Left ventricle myocardium superior (tissue), 1 donor: ENCODE results near the gene PTH2. TPM values are rescaled to one million over a fixed set of nuclear protein-coding genes. Genes with fewer than 3 reads are reported as not detected.
A peak's percentile ranks its signal among the peaks of the same experiment; 100 is the strongest.
"Not testable (repeated sequence)": the region's sequence is repeated elsewhere in the genome, so short reads cannot be mapped to it uniquely, and the experiment has no call there.

Experiments
- ATAC-seq: fragments of 200-7000 bp; cut with Tn5 transposase; one replicate; pipeline ENCODE4 v1.9.1; 2020; ENCODE audit warnings: mild to moderate bottlenecking, moderate library complexity
- DNase-seq: peaks from one replicate; pipeline ENCODE4 v3.0.0-alpha.2; 2020
- intact Hi-C: fragments of 100-400 bp; cut with micrococcal nuclease; formaldehyde crosslinking; loops from one replicate; pipeline ENCODE4 v1.11.0; 2022
- total RNA-seq: library from RNA; stranded (reverse); fragmentation: NEBNext Ultra II Directional; extraction: Animal tissue kit (Norgen Biotek cat#: 25700); gene quantifications from one replicate; pipeline ENCODE4 v1.2.1, GENCODE V29; 2021
- donor health status: DM: no; HTN: yes; CAD: no; lungs with severe emphysema.

The PTH2 gene
- total RNA-seq, 1 donor from 2014 or later, result not detected

DNA sequence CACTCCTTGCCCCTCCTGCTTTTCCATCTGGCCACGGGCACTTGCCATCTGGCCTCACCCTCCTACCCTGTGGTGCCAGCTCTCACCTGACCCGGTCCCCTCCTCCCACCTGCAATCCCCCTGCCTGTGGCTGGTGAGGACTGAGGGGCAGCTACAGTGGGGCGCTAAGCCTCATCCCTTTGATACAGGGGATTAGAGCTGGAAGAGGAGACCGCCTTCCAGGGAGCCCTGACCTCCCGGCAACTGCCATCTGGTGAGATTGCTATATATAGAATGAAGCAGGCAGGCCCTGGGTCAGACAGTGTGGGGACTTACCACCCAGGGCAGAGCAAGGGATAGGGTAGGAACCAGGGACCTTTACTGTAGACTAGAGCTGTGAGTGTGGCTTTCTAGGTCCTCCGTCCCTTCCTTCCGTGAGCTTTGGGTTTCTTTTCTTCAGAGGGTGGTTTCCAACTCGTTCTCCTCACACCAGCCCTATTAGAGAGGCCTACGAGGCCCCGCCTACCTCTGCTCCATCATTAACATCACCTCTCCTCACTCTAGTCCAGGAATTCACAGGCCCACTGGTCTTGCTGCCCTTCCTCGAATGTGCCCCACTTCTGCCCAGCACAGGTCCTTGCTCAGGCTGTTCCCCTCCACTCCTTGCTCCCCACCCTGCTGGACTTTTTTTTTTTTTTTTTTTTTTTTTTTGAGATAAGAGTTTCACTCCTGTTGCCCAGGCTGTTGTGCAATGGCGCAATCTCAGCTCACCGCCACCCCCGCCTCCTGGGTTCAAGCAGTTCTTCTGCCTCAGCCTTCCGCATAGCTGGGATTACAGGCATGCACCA is 27.4 kb downstream of the PTH2 start:
- no peak for DNase-seq

DNA sequence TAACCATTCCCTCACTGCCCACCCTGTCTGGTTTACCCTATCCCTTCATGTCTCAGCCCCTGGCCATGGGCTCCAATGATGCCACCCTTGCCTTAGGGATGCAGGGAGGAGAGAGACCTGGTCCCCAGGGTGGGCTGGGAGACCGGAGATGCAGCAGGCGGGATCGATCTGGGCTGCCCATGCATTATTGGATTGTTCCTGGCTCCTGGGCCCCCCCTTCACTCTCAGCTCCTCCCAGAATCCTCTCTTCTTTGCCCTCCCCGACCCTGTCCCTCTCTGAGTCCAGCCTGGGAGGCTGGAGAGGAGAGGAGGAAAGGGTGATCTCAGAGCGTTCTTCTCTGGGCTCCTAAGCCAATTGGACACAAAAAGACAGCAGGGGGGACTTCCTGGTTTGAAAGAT is 29.4 kb downstream of the PTH2 start:
- DNase-seq, result no peak
- intact Hi-C loops, result loop anchor here (5.0 kb wide), 1 partner anchor 48 kb away; the partner anchor contains the start of gene SLC17A7
- no peak for ATAC-seq

More for the DNA sequence above, 27.4 kb downstream of the PTH2 start:
- ATAC-seq, result no peak
- intact Hi-C loops, result no loop called here

DNA sequence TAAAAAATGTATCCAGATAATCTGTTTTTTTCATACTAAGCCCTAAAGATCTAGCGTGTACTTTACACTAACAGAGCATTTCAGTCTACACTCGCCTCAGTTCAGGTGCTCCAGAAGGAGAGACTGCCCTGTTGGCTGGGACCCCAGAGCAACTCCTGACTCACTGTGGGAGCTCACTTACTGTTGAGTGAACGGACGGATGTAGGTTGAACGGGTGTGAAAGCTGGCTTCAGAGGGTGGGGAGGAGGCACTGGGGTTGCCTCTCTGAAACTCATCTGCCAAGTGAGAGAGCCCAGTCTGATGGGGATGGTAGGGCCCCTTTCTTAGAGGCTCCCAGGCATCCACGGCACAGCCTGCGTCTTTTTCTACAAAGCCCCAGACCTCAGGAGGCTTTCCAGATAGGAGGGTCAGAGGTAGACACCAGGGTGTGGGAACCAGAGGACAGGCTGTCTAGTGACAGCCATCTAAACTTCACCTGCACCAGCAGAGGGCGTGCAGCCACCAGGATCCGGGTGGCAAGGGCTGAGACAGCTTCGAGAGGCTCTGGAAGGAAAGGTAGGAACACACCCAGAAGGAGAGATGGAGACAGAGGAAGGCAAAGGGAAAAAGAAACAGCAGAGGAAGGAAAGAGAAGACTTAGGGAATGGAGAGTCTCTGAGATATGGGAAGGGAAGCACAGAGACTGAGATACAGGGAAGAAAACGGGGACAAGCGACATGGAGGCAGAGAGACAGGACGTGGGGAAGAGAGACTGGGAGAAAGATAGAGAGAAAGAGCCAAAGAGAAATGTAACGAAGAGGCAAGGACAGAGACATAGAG is 31.5 kb downstream of the PTH2 start:
- peak; percentile 89 for ATAC-seq
- DNase-seq, result peak; percentile 84
- intact Hi-C loops, result loop anchor here (5.0 kb wide), 1 partner anchor 51 kb away; the partner anchor contains the start of gene SLC17A7

DNA sequence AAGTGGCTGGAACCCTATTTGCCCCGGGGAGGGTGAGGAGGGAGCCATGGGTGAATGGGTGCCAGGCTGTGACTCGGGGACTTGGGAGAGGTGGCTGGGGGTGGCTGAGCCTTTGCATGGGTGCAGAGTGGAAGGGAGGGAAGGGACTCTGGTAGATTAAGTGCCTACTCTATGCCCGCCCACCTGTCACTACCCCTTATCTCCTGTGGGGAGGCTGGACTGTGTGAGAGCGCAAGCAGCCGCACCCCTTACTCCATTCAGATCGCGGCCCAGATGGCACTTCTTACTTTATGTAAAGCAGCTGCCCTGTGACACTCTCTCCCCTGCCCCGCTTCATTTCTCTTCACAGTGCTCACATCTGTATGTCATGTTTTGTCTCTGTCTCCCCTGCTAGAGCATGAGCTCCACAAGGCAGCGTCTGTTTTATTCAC is 32.3 kb downstream of the PTH2 start:
- intact Hi-C loops, result loop anchor here (5.0 kb wide), 1 partner anchor 51 kb away; the partner anchor contains the start of gene SLC17A7
- ATAC-seq (no peak), DNase-seq (no peak)

DNA sequence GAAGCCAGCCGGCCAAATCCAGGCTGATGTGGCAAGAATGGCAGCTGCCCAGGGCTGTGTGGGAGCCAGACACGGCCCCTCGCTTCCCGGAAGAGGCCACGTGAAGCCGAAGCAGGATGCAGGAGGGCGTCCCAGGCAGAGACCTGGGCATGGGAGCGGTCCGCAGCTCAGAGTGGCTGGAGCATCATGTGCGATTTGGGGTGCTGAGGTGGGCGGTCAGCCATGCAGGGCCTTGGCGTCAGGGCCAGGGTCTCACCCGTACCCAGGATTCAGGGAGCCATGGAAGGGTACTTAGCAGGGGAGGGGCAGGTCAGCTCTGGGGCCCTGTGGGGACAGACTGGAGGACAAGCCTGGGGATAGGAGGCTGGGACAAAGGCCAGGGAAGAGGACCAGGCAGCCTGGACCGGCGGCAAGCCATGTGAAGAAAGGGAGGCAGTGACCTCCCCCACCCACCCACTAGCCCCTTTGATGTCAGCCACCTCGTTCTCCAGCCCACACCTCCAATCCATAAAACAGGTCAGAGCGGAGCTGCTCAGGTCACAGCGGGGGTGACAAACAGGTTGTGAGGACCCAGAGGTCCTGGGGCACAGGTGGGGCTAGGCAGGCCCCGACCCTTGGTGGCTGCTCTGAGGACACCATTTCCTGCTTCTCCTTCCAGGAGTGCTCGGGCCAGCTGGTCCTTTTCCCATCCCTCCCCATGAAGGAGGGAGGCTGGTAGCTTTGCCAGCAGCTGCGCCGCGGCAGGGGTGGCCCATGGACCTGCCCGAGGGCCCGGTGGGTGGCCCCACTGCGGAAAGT is 32.9 kb downstream of the PTH2 start:
- intact Hi-C loops, result loop anchor here (5.0 kb wide), 1 partner anchor 52 kb away; the partner anchor contains the start of gene SLC17A7
- ATAC-seq (no peak), DNase-seq (no peak)

DNA sequence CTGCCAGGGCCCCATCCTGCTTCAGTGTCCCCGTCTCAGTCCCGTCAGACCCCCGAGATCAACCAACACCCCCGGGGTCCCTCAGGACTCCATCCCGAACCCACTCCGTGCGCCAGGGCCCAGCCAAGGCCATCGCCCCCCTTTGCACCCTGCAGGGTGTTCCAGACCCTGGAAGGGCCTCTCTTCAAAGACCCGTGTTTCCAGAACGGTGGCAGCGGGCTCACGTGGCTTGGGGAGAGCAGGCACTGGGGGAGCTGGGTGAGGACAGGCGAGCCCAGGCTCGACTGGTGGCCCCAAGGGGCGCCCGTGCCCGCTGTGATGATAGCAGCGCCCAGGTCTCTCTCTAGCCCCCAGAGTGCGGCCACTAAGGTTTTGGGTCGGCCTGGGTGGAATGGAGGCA is 33.8 kb downstream of the PTH2 start:
- intact Hi-C loops, result no loop called here
- ATAC-seq (no peak), DNase-seq (no peak)

DNA sequence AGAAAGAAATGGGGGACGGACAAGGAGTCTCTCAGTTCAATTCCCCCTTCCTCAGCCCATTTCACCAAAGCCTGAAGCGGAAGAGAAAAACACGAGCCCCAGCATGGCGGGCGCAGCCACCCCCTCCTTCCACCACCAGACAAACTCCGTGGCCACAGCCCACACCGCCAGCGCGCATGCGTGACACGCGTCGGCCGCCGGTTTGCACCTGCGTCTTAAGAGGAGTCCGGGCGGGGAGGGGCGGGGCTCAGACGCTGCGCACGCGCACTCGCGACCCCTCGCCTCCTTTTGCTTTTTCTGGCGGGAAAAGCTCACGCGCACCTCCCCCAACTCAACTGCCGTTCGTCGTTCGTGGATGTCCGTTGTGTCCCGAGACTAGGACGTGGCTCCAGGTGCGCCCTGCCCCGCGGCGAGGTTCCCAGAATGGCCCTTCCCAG is 35.3 kb downstream of the PTH2 start, which contains the start of gene KASH5:
TSS of gene KASH5 (plus strand) at position 314 of the 437 bp plus-strand sequence. CDS start 2,635 bp downstream, outside the sequence.
- ATAC-seq (peak; percentile 80), DNase-seq (peak; percentile 85)
- intact Hi-C loops, result no loop called here

DNA sequence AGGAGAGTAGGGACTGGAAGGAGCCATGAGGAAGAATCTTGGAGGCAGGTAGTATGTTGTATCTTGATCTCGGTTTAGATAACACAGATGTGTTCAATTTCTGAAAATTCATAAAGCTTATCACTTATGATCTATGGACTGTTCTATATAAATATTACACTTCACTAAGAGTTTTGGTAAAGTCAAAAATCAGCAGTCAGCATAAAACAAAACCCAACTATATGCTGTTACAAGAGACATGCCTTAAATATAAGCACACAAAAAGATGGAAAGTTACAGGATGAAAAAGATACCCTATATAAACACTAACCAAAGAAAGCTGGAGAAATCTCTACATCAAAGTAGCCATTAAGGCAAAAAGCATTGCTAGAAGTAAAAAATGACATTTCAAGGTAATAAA is 39.6 kb downstream of the PTH2 start:
- ATAC-seq (no peak), DNase-seq (no peak)
- intact Hi-C loops, result no loop called here

DNA sequence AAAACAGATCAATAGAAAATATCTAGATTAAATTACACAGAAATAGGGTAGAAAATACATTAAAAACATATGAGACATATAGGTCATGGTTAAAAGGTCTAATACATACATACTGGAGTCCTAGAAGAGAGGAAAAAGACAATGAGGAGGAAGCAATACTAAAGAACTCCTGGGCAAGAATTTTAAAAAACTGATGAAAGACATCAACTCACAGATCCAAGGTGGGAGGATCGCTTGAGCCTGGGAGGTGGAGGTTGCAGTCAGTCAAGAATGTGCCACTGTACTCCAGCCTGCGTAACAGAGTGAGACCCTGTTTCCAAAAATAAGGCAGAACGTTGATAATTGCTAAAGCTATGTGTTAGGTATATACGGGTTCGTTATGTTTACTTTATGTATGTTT is 40.6 kb downstream of the PTH2 start:
- intact Hi-C loops, result no loop called here
- ATAC-seq (no peak), DNase-seq (no peak)

DNA sequence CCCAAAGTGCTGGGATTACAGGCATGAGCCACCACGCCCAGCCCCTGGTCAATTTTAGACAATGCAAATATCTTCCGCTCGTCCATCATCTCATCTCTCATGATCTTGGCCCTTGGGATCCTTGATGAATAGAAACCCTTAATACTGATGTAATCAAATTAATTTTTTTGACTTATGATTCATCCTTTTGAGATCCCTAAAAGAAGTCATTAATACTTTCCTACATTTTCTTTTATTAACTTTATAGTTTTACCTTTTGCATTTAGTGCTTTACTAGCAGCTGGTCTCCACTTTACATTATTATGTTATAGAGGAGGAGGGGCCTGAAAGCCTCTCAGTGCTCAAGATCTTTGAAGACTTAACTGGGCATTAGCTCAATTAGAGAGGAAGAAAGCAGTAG is 42.9 kb downstream of the PTH2 start:
- no peak for DNase-seq
- intact Hi-C loops, result no loop called here

DNA sequence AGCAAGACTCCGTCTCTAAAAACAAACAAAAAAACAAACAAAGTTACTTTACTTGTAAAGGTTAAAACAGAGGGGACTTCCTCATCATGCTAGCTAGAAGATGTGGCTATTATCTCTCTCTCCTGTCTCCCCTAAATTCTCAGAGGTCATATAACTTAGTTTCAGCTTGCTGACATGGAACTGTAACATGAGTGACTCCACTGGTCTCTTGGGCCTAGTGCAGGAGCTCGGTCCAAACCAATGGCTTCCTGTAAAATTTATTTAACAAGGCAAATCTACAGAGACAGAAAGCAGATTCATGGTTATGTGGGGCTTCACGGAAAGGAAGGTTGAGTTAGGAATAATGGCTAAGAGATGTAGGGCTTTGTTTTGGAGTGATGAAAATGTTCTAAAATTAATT is 44.7 kb downstream of the PTH2 start:
- intact Hi-C loops, result no loop called here
- DNase-seq (no peak), ATAC-seq (no peak)

More for the DNA sequence above, 42.9 kb downstream of the PTH2 start:
- no peak for ATAC-seq

DNA sequence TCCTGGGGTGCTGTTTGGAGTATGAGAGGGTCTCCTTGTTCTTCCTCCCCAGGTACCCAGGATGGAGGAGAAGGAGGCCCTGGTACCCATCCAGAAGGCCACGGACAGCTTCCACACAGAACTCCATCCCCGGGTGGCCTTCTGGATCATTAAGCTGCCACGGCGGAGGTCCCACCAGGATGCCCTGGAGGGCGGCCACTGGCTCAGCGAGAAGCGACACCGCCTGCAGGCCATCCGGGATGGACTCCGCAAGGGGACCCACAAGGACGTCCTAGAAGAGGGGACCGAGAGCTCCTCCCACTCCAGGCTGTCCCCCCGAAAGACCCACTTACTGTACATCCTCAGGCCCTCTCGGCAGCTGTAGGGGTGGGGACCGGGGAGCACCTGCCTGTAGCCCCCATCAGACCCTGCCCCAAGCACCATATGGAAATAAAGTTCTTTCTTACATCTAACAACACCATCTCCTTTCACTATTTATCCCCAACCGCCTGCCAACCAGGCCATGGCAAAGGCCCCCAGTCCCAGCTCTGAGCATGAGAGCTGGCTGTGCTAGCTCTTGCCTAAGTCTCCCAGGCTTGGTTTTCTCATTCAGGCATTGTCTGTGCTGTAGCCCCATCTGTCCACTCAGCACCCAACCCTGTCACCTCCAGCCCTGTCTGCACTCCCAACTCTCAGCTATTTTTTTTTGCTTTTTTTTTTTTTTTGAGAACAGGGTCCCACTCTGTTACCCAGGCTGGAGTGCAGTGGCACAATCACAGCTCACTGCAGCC is 48.4 kb downstream of the PTH2 start:
- DNase-seq (no peak), ATAC-seq (no peak)
- intact Hi-C loops, result no loop called here

DNA sequence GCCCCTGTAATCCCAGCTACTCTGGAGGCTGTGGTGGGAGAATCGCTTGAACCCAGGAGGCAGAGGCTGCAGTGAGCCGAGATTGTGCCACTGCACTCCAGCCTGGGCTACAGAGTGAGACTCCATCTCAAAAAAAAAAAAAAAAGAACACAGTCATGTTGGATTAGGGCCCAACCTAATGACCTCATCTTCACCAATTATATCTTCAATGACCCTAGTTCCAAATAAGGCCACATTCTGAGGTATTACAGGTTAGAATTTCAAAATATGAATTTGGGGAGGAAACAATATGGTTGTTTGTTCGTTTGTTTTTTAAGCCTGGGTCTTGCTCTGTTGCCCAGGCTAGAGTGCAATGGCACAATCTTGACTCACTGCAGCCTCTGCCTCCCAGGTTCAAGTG is 50.1 kb downstream of the PTH2 start:
- ATAC-seq, DNase-seq, intact Hi-C loops: not testable (repeated sequence)

Other genes starting within 250 kb of the PTH2 start
- 1.1 TPM for gene SLC6A16, start 98.2 kb downstream of the PTH2 start, total RNA-seq
- gene CD37, start 88.0 kb downstream of the PTH2 start, total RNA-seq, result 6.5 TPM
- 62.7 TPM for gene TEAD2, start 61.0 kb downstream of the PTH2 start, total RNA-seq
- not detected for gene DKKL1, start 59.6 kb downstream of the PTH2 start, total RNA-seq
- gene KASH5, start 35.2 kb downstream of the PTH2 start, total RNA-seq, result not detected
- gene GFY, start 1.9 kb upstream of the PTH2 start, total RNA-seq, result not detected
- gene SLC17A7, start 18.1 kb upstream of the PTH2 start, total RNA-seq, result 1.4 TPM
- 29.6 TPM for gene PIH1D1, start 28.4 kb upstream of the PTH2 start, total RNA-seq
- 11.5 TPM for gene ALDH16A1, start 29.8 kb upstream of the PTH2 start, total RNA-seq
- gene FLT3LG, start 50.8 kb upstream of the PTH2 start, total RNA-seq, result 5.9 TPM
- gene RPL13A, start 64.2 kb upstream of the PTH2 start, total RNA-seq, result 1,289 TPM
- gene RPS11, start 73.0 kb upstream of the PTH2 start, total RNA-seq, result 1,034 TPM
- gene FCGRT, start 89.2 kb upstream of the PTH2 start, total RNA-seq, result 84.7 TPM
- 8.5 TPM for gene RCN3, start 104.6 kb upstream of the PTH2 start, total RNA-seq
- gene NOSIP, start 157.1 kb upstream of the PTH2 start, total RNA-seq, result 46.7 TPM
- 1.3 TPM for gene PRRG2, start 157.9 kb upstream of the PTH2 start, total RNA-seq
- gene PRR12, start 167.7 kb upstream of the PTH2 start, total RNA-seq, result 15.6 TPM
- gene RRAS, start 216.7 kb upstream of the PTH2 start, total RNA-seq, result 100 TPM
- gene SCAF1, start 218.8 kb upstream of the PTH2 start, total RNA-seq, result 44.9 TPM
- gene IRF3, start 242.4 kb upstream of the PTH2 start, total RNA-seq, result 40.6 TPM
- gene BCL2L12, start 242.5 kb upstream of the PTH2 start, total RNA-seq, result 11.5 TPM